Lung (tissue), 16 donors: ENCODE data around the gene INTS4. TPM values are rescaled to one million over a fixed set of nuclear protein-coding genes. Genes with fewer than 3 reads are reported as not detected.
A peak's percentile ranks its signal among the peaks of the same experiment; 100 is the strongest.
"Not testable (repeated sequence)": the region's sequence is repeated elsewhere in the genome, so short reads cannot be mapped to it uniquely, and the experiment has no call there.

Source experiments
- ATAC-seq: fragments of 200-7000 bp; cut with Tn5 transposase; one replicate; pipeline ENCODE4 v1.9.1; 2020; ENCODE audit warnings: moderate number of reproducible peaks; ENCODE audit not compliant: insufficient read depth, low FRiP score
- DNase-seq, 3 donors: peaks; one replicate each; pipeline ENCODE4 v3.0.0-alpha.2; 2013 to 2017
- H3K27ac ChIP-seq, 2 donors: one replicate each; pipeline ENCODE4 v1.5.1; 2013; ENCODE audit warnings: mild to moderate bottlenecking in 2 of 2, moderate library complexity in 2 of 2, control low read depth in 1 of 2, inconsistent platforms in 1 of 2, low read depth in 1 of 2, low read length in 1 of 2
- H3K27me3 ChIP-seq, 3 donors: one replicate each; pipeline ENCODE4 v1.5.1; 2013; ENCODE audit warnings: low read length in 2 of 3; ENCODE audit not compliant: control insufficient read depth in 3 of 3, insufficient read depth in 3 of 3
- H3K36me3 ChIP-seq, 4 donors: one replicate each; pipeline ENCODE4 v1.5.1; 2013; ENCODE audit warnings: low read length in 4 of 4, mild to moderate bottlenecking in 1 of 4, moderate library complexity in 1 of 4; ENCODE audit not compliant: control insufficient read depth in 4 of 4, insufficient read depth in 4 of 4
- H3K4me1 ChIP-seq, 5 donors: one replicate each; pipeline ENCODE4 v1.5.1; 2013; ENCODE audit warnings: low read length in 5 of 5, mild to moderate bottlenecking in 2 of 5, moderate library complexity in 1 of 5; ENCODE audit not compliant: control insufficient read depth in 5 of 5, insufficient read depth in 5 of 5
- H3K4me3 ChIP-seq: one replicate; pipeline ENCODE4 v1.5.1; 2013; ENCODE audit warnings: mild to moderate bottlenecking, control low read depth, moderate library complexity
- H3K9ac ChIP-seq, 2 donors: one replicate each; pipeline ENCODE4 v1.5.1; 2013; ENCODE audit warnings: low read length in 2 of 2, control low read depth in 1 of 2; ENCODE audit not compliant: insufficient read depth in 1 of 2
- H3K9me3 ChIP-seq, 4 donors: one replicate each; pipeline ENCODE4 v1.5.1; 2013; ENCODE audit warnings: low read length in 3 of 4, mild to moderate bottlenecking in 1 of 4, moderate library complexity in 1 of 4; ENCODE audit not compliant: control insufficient read depth in 4 of 4, insufficient read depth in 3 of 4
- WGBS, 2 donors: extraction: QIAGEN DNeasy Blood & Tissue Kit; methylation state at CpG; one replicate each; pipeline ENCODE4 v1.1.7; 2013; 5-methylcytosine and 5-hydroxymethylcytosine counted together
- long read RNA-seq, 5 donors: transcript quantifications; one replicate each; lab custom pipeline, GENCODE V29; 2026
- polyA plus RNA-seq, 2 donors: library from polyadenylated mRNA; stranded (reverse); fragments of 200-250 nt; gene quantifications; one replicate each; pipeline ENCODE4 v1.2.1, GENCODE V29; 2013
- total RNA-seq, 2 donors: library from RNA; depleted of rRNA in 1 of 2; stranded (reverse); fragments of >200 nt in 1 of 2; gene quantifications; one replicate each; pipeline ENCODE4 v1.2.1, GENCODE V29; 2014 to 2021
- TF ChIP-seq, protein P1 (sequence below): IDR thresholded peaks from 2 replicates; pipeline ENCODE4 v1.5.1; 2012; ENCODE audit warnings: mild to moderate bottlenecking; ENCODE audit errors: control extremely low read depth, extremely low read depth
- donor health status: control.
- donor health status: control.
- donor health status: Bipolar disorder and iron deficiency.
- donor health status: healthy.
- donor health status: DM: yes; HTN: yes; CAD: no.

The INTS4 gene, protein sequence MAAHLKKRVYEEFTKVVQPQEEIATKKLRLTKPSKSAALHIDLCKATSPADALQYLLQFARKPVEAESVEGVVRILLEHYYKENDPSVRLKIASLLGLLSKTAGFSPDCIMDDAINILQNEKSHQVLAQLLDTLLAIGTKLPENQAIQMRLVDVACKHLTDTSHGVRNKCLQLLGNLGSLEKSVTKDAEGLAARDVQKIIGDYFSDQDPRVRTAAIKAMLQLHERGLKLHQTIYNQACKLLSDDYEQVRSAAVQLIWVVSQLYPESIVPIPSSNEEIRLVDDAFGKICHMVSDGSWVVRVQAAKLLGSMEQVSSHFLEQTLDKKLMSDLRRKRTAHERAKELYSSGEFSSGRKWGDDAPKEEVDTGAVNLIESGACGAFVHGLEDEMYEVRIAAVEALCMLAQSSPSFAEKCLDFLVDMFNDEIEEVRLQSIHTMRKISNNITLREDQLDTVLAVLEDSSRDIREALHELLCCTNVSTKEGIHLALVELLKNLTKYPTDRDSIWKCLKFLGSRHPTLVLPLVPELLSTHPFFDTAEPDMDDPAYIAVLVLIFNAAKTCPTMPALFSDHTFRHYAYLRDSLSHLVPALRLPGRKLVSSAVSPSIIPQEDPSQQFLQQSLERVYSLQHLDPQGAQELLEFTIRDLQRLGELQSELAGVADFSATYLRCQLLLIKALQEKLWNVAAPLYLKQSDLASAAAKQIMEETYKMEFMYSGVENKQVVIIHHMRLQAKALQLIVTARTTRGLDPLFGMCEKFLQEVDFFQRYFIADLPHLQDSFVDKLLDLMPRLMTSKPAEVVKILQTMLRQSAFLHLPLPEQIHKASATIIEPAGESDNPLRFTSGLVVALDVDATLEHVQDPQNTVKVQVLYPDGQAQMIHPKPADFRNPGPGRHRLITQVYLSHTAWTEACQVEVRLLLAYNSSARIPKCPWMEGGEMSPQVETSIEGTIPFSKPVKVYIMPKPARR
- total RNA-seq (10 to 100 TPM; 29.3 to 56.2 TPM), polyA plus RNA-seq (10 to 100 TPM; 15.8 to 16.4 TPM)
- long read RNA-seq, donor 1, partial matches to known transcripts, result 5 of 8 reads
- long read RNA-seq, donor 1, other reads (novel, unspliced or antisense), result 0 of 8 reads
- long read RNA-seq, donor 2, partial matches to known transcripts, result 0 of 1 reads
- long read RNA-seq, donor 2, other reads (novel, unspliced or antisense), result 0 of 1 reads
- long read RNA-seq, donor 3, partial matches to known transcripts, result 0 of 1 reads
- long read RNA-seq, donor 3, other reads (novel, unspliced or antisense), result 0 of 1 reads
- long read RNA-seq, donor 4, result 0 reads
- long read RNA-seq, donor 5, partial matches to known transcripts, result 5 of 9 reads
- long read RNA-seq, donor 5, other reads (novel, unspliced or antisense), result 0 of 9 reads

DNA sequence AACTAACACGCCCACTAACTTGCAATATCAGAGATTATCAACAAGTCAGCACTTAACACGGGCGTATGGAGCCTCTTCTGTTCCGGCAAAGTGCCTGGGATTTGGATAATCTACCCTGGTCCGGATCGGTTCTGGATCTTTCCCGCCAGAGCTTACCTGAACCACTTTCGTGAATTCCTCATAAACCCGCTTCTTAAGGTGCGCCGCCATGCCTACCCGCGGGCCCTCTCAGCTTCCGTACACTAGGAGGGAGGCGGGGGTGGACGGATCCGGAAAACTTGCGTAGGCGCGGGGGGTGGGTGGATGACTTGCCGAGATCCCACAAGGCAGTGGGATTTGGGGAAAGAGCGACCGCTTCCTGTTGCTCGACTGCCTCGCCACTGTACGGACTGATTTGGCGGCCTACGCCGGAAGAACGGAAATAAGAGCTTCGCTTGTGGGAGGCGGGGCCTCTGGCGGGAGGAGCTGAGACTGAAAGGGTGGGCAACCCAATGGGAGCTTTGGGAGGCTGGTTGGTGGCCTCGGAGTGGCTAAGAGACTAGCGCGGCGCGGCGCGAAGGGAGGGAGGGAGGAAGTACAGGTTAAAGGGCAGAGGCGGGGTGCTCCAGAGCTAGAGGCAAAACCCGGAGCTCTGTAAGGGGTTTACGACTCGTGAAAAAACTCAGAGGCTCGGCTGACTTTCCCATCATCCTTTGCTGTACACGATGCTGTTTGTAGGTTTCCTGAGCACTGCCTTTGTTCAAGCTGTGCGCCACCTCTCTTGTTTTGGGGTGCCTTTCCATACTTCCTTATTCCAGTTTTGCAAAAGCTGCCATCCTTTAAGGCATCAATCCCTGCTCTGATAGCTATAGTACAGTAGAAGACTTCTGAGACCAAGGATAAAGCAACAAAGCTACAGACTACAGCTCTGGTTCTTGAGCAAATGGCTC is at the start of gene INTS4:
Gene INTS4, minus strand, starts transcription at position 235 of the 929 bp plus-strand sequence. Its CDS starts 25 bp downstream, at position 210.
- H3K36me3 ChIP-seq, result peaks cover 0 to 5% (median 1%) of the 10 kb centered on the region in 4 donors
- WGBS, 2 donors, result 0% methylated on average over 47 of the region's 47 CpGs
- peak; percentile 99 for ATAC-seq
- peaks cover 0 to 16% (median 13%) of the 10 kb centered on the region in 5 donors for H3K4me1 ChIP-seq
- peak within 1 kb of the TSS; percentile 76 to 86 for H3K27ac ChIP-seq
- DNase-seq, result peak; percentile 100
- H3K9ac ChIP-seq, result peak within 1 kb of the TSS; percentile 92 to 97
- no peaks in the 10 kb centered on the region for H3K9me3 ChIP-seq
- TF ChIP-seq, protein P1, sequence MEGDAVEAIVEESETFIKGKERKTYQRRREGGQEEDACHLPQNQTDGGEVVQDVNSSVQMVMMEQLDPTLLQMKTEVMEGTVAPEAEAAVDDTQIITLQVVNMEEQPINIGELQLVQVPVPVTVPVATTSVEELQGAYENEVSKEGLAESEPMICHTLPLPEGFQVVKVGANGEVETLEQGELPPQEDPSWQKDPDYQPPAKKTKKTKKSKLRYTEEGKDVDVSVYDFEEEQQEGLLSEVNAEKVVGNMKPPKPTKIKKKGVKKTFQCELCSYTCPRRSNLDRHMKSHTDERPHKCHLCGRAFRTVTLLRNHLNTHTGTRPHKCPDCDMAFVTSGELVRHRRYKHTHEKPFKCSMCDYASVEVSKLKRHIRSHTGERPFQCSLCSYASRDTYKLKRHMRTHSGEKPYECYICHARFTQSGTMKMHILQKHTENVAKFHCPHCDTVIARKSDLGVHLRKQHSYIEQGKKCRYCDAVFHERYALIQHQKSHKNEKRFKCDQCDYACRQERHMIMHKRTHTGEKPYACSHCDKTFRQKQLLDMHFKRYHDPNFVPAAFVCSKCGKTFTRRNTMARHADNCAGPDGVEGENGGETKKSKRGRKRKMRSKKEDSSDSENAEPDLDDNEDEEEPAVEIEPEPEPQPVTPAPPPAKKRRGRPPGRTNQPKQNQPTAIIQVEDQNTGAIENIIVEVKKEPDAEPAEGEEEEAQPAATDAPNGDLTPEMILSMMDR, result no peak
- H3K27me3 ChIP-seq, result no peaks in the 10 kb centered on the region
- H3K4me3 ChIP-seq, result peak within 1 kb of the TSS; percentile 72

DNA sequence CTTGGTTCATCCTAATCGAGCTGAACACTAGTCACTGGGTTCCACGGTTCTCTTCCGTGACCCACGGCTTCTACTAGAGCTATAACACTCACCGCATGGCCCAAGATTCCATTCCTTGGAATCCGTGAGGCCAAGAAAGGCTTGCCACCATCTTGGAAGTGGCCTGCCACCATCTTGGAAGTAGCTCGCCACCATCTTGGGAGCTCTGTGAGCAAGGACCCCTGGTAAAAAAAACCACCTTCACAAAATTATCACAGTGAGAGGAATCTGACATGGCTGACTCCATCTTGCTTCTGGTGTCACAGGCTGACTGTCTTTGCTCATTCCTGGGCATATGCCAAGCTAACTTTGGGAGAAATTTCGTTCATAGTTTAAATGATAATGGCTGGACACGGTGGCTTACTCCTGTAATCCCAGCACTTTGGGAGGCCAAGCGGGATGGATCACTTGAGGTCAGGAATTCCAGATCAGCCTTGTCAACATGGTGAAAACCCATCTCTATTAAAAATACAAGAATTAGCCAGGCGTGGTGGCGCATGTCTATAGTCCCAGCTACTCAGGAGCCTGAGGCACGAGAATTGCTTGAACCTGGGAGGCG is 47.5 kb upstream of the INTS4 start:
- Histone ChIP-seq H3K36me3 (no peaks in the 10 kb centered on the region), H3K27ac (no peak overlapping the region), H3K9me3 (no peaks in the 10 kb centered on the region), H3K4me3 (no peak overlapping the region), H3K4me1 (peaks cover 0 to 30% (median 13%) of the 10 kb centered on the region in 5 donors), H3K9ac (no peak overlapping the region), H3K27me3 (no peaks in the 10 kb centered on the region)
- no peak for DNase-seq
- TF ChIP-seq, protein P1, result no peak
- WGBS, 2 donors, result 96 to 97% methylated on average over 14 of the region's 14 CpGs
- ATAC-seq, result no peak

DNA sequence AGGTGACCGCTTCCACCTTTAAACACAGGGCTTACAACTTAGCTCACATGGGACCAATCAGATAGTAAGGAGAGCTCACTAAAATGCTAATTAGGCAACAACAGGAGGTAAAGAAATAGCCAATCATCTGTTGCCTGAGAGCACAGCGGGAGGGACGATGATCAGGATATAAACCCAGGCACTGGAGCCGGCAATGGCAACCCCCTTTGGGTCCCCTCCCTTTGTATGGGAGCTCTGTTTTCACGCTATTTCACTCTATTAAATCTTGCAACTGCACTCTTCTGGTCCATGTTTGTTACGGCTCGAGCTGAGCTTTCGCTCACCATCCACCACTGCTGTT is 46.9 kb upstream of the INTS4 start:
- not testable (repeated sequence) for H3K9ac ChIP-seq, H3K9me3 ChIP-seq, DNase-seq, H3K27me3 ChIP-seq, H3K36me3 ChIP-seq, H3K4me3 ChIP-seq, H3K27ac ChIP-seq, ATAC-seq
- peaks cover 0 to 27% (median 11%) of the 10 kb centered on the region in 5 donors for H3K4me1 ChIP-seq
- 98 to 99% methylated on average over 8 of the region's 8 CpGs for WGBS, 2 donors
